Adrenal gland (tissue), 5 donors: ENCODE results near the gene CARMIL3.
"Not testable (repeated sequence)": the region's sequence is repeated elsewhere in the genome, so short reads cannot be mapped to it uniquely, and the experiment has no call there.

ENCODE experiments used
- POLR2A ChIP-seq, 2 donors: fragments of 450-650 bp; IDR thresholded peaks; one replicate each; pipeline ENCODE4 v1.6.1; 2017; ENCODE audit warnings: antibody characterized with exemption in 2 of 2, mild to moderate bottlenecking in 2 of 2, moderate library complexity in 1 of 2
- TF ChIP-seq, protein P1 (sequence below), 6 experiments: fragments of 450-650 bp in 4 of 6; fragments of 200-600 bp in 2 of 6; sonication (generic) in 1 of 6; IDR thresholded peaks; 1 replicate in 5 of 6; 2 replicates in 1 of 6; pipeline versions ENCODE4 v1.5.1 to v1.8.0; 2016 to 2021; ENCODE audit warnings: antibody characterized with exemption in 6 of 6, mild to moderate bottlenecking in 2 of 6, moderate library complexity in 1 of 6
- donor health status: DM: no; HTN: no; CAD: no.

DNA sequence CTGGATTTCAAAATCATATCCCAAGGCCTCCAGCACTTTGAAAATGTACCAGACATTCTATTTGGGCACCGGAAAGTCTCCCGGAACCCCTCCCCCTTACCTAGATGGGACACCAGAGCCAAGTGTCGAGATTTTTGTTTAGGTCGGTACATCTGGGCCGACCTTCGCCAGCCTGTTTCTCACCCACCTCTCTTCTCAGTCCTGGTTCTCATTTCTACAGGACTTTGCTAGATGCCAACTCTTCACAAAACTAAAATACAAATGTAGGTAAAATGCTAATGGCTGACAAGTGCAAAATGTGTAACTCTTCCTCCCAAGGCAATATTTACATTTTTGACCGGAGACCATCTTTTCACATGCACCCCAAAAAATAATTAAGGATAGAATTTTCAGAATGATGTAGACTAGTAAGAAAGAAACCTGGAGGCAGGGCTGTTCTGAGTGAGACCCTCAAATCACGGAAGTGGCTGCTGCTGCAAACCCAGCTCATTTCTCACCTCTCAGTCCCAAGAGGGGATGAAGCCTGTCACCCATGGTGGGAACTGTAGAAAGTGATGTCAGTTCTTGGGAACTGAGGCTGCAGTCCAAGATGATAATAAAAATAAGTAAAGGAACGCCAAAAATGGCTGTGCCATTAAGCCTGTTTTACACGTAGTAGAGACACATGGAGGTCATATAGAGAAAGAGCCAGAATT is 14.7 kb upstream of the CARMIL3 start:
- TF ChIP-seq, protein P1, sequence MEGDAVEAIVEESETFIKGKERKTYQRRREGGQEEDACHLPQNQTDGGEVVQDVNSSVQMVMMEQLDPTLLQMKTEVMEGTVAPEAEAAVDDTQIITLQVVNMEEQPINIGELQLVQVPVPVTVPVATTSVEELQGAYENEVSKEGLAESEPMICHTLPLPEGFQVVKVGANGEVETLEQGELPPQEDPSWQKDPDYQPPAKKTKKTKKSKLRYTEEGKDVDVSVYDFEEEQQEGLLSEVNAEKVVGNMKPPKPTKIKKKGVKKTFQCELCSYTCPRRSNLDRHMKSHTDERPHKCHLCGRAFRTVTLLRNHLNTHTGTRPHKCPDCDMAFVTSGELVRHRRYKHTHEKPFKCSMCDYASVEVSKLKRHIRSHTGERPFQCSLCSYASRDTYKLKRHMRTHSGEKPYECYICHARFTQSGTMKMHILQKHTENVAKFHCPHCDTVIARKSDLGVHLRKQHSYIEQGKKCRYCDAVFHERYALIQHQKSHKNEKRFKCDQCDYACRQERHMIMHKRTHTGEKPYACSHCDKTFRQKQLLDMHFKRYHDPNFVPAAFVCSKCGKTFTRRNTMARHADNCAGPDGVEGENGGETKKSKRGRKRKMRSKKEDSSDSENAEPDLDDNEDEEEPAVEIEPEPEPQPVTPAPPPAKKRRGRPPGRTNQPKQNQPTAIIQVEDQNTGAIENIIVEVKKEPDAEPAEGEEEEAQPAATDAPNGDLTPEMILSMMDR (IDR thresholded peaks at IDR 0.05) = not testable (repeated sequence)
- not testable (repeated sequence) for TF ChIP-seq POLR2A (IDR thresholded peaks at IDR 0.05)
